Progenitor cell of endocrine pancreas (in vitro differentiated cells): ENCODE measurements around the gene EMP2. TPM values are rescaled to one million over a fixed set of nuclear protein-coding genes. Genes with fewer than 3 reads are reported as not detected.

Experiments
- DNase-seq: peaks from one replicate; pipeline ENCODE4 v3.0.0; 2021; ENCODE audit warnings: low spot score; ENCODE audit not compliant: unreplicated experiment
- H3K27ac Mint-ChIP-seq: 2 replicates; pipeline ENCODE4 v1.8.0; 2021; ENCODE audit warnings: mild to moderate bottlenecking, moderate library complexity, mixed read lengths
- H3K27me3 Mint-ChIP-seq: 2 replicates; pipeline ENCODE4 v1.8.0; 2021; ENCODE audit warnings: mixed read lengths
- H3K36me3 Mint-ChIP-seq: 2 replicates; pipeline ENCODE4 v1.8.0; 2022; ENCODE audit warnings: mixed read lengths; ENCODE audit not compliant: insufficient read depth
- H3K4me1 Mint-ChIP-seq: 2 replicates; pipeline ENCODE4 v1.8.0; 2021; ENCODE audit warnings: low read depth, mixed read lengths
- H3K4me3 Mint-ChIP-seq: 2 replicates; pipeline ENCODE4 v1.8.0; 2021; ENCODE audit warnings: low read depth, mild to moderate bottlenecking, moderate library complexity, mixed read lengths
- H3K9me3 Mint-ChIP-seq: 2 replicates; pipeline ENCODE4 v1.8.0; 2021; ENCODE audit warnings: low read depth, mixed read lengths
- total RNA-seq: library from RNA; stranded (reverse); gene quantifications from 2 replicates; pipeline ENCODE4 v1.2.1, GENCODE V29; 2021
- TF ChIP-seq, protein P1 (sequence below): fragments of 200-600 bp; sonication (generic); IDR thresholded peaks from one replicate; pipeline ENCODE4 v1.5.0; 2021; ENCODE audit warnings: antibody characterized with exemption, mild to moderate bottlenecking; ENCODE audit not compliant: unreplicated experiment

The EMP2 gene
- total RNA-seq, 1 donor from 2014 or later: 10.5 TPM

DNA sequence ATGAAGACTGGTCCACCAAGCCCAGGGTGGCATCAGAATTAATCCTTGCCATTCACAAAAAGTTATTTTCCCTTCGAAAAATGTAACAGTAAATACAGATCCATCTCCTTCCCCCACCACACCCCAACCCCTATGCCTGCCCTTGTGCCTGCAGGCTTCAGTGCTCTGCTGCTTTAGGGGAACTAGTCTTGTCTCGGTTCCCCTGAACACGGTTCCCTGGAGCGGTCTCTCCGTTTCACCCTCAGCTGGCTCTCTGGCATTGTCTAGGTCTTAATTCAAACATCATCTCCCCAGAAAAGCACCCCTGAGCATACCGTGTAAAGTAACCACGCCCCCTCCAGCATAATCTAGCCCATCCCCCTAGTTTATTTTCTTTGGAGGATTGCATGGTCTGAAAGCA lies 25.8 kb downstream of the EMP2 start:
- Mint-ChIP-seq H3K9me3 (peaks cover 7% of the 10 kb centered on the region), H3K4me1 (no peaks in the 10 kb centered on the region), H3K27me3 (no peaks in the 10 kb centered on the region), H3K36me3 (peaks cover 1% of the 10 kb centered on the region), H3K4me3 (no peak overlapping the region), H3K27ac (no peak overlapping the region)
- TF ChIP-seq, protein P1, sequence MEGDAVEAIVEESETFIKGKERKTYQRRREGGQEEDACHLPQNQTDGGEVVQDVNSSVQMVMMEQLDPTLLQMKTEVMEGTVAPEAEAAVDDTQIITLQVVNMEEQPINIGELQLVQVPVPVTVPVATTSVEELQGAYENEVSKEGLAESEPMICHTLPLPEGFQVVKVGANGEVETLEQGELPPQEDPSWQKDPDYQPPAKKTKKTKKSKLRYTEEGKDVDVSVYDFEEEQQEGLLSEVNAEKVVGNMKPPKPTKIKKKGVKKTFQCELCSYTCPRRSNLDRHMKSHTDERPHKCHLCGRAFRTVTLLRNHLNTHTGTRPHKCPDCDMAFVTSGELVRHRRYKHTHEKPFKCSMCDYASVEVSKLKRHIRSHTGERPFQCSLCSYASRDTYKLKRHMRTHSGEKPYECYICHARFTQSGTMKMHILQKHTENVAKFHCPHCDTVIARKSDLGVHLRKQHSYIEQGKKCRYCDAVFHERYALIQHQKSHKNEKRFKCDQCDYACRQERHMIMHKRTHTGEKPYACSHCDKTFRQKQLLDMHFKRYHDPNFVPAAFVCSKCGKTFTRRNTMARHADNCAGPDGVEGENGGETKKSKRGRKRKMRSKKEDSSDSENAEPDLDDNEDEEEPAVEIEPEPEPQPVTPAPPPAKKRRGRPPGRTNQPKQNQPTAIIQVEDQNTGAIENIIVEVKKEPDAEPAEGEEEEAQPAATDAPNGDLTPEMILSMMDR: no peak
- DNase-seq: no peak

DNA sequence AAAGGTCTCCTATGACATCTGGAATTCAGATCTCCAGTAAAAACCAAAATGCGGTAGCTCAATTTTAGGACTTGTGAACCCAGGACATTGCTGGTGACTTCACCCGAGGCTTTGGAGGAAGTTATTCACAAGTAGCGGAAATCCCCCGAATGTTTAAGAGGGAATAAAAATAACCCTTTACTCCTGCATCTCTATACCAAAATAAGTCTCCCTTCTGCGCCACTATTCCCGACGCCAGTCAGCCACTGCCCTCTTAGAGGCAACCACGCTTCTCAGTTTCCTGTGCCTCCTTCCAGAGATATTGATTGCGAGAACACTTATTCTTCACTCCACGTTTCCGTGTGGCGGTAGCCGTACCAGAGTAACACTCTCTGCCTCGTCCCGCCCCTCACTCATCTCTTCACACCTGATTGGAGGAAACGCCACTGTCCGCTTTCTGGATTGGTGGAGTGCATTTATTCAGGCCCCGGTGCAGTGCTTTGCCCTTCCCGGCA lies 27.4 kb downstream of the EMP2 start:
- Mint-ChIP-seq H3K27me3 (no peaks in the 10 kb centered on the region), H3K4me3 (no peak overlapping the region), H3K4me1 (no peaks in the 10 kb centered on the region), H3K36me3 (peaks cover 8% of the 10 kb centered on the region), H3K9me3 (peaks cover 13% of the 10 kb centered on the region), H3K27ac (no peak overlapping the region)
- DNase-seq: no peak
- TF ChIP-seq, protein P1: no peak

DNA sequence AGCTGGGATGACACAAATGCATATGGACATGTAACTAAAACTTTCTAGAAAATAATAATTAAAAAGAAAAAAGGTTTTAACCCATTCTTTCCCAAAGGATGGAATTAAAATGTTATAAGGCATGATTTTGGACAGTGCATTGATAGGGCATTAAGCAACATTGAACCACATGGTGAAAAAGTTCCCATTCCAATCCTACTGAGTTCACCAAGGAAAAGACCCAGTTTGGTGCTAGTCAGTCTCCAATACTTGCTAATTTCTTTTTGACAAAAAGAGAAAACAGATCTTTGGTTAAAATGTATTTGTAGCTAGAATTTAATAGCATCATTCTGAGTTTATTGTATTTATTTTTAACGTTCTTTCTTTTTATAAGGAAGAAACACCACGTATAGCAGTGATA lies 28.1 kb downstream of the EMP2 start:
- Mint-ChIP-seq H3K36me3 (peaks cover 10% of the 10 kb centered on the region), H3K9me3 (peaks cover 15% of the 10 kb centered on the region), H3K4me3 (no peak overlapping the region), H3K4me1 (no peaks in the 10 kb centered on the region), H3K27ac (no peak overlapping the region), H3K27me3 (no peaks in the 10 kb centered on the region)
- TF ChIP-seq, protein P1: no peak
- DNase-seq: no peak

DNA sequence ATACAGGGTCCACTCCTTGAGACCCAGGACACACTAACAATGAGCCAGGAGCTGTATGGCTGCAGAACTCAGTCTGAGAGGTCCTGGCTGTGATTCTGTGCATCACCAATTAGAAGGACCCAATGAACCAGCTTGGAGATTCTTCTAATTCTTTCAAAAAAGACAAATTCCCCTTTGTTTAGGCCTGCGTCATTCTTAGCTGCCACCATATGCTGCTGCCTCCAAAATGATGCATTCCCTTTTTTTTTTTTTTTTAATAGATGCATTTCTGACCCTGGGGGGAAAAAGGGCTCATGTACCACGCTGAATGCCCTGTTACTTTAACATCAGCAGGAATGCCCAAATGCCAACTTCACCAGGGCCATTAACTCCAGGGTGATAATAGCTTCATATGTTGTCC lies 28.5 kb downstream of the EMP2 start:
- no peaks in the 10 kb centered on the region for H3K4me1 Mint-ChIP-seq
- H3K36me3 Mint-ChIP-seq: peaks cover 13% of the 10 kb centered on the region
- peaks cover 17% of the 10 kb centered on the region for H3K9me3 Mint-ChIP-seq
- TF ChIP-seq, protein P1: no peak
- no peak overlapping the region for H3K27ac Mint-ChIP-seq
- DNase-seq: no peak
- H3K4me3 Mint-ChIP-seq: no peak overlapping the region
- no peaks in the 10 kb centered on the region for H3K27me3 Mint-ChIP-seq

DNA sequence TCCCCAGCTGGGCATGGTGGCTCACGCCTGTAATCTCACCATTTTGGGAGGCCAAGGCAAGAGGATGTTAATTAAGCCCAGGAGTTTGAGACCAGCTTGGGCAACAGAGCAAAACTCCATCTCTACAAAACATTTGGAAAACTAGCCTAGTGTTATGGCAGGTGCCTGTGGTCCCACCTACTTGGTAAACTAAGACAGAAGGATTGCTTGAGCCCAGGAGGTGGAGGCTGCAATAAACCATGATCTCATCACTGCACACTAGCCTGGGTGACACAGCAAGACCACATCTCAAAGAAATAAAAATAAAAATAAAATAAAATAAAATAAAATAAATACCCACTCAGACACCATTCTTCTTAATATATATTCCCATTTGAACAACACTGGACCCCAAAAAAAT lies 32.0 kb downstream of the EMP2 start:
- no peak for DNase-seq
- Mint-ChIP-seq H3K4me3 (no peak overlapping the region), H3K9me3 (peaks cover 10% of the 10 kb centered on the region), H3K36me3 (peaks cover 11% of the 10 kb centered on the region), H3K4me1 (no peaks in the 10 kb centered on the region), H3K27me3 (no peaks in the 10 kb centered on the region), H3K27ac (no peak overlapping the region)
- TF ChIP-seq, protein P1: no peak
